GM15510 (cell line): ENCODE data around the gene FES.

Source experiments
- POLR2A ChIP-seq: IDR thresholded peaks from 3 replicates; pipeline ENCODE4 v1.6.1; 2011; ENCODE audit warnings: borderline replicate concordance; ENCODE audit not compliant: insufficient read length; ENCODE audit errors: extremely low read depth

The FES gene

DNA sequence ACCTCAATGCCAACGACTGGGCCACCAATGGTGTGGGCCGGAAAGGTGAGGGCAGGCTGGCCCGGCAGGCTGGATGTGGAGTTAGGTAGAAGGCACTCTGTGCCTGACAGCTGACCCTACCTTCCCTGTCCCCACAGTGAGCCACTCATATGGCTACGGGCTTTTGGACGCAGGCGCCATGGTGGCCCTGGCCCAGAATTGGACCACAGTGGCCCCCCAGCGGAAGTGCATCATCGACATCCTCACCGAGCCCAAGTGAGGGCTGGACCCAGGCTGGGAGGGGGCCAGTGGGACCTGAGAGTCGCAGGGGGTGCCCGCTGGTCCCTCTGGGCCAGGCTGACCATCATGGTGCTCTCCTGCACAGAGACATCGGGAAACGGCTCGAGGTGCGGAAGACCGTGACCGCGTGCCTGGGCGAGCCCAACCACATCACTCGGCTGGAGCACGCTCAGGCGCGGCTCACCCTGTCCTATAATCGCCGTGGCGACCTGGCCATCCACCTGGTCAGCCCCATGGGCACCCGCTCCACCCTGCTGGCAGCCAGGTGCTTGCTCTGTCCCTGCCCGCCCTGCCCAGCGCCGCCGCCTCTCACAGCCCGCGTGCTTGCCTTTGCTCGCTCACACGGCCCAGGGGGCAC lies 4.5 kb upstream of the FES start:
- no peak for TF ChIP-seq POLR2A

GRCh38 chr15:90880381-90881145 lies 3.7 kb upstream of the FES start:
- no peak for TF ChIP-seq POLR2A

- no peak for TF ChIP-seq POLR2A
Measured at GRCh38 chr15:90881181-90881977, 2.9 kb upstream of the FES start.

- no peak for TF ChIP-seq POLR2A
Measured at GRCh38 chr15:90881978-90882721, 2.2 kb upstream of the FES start.

DNA sequence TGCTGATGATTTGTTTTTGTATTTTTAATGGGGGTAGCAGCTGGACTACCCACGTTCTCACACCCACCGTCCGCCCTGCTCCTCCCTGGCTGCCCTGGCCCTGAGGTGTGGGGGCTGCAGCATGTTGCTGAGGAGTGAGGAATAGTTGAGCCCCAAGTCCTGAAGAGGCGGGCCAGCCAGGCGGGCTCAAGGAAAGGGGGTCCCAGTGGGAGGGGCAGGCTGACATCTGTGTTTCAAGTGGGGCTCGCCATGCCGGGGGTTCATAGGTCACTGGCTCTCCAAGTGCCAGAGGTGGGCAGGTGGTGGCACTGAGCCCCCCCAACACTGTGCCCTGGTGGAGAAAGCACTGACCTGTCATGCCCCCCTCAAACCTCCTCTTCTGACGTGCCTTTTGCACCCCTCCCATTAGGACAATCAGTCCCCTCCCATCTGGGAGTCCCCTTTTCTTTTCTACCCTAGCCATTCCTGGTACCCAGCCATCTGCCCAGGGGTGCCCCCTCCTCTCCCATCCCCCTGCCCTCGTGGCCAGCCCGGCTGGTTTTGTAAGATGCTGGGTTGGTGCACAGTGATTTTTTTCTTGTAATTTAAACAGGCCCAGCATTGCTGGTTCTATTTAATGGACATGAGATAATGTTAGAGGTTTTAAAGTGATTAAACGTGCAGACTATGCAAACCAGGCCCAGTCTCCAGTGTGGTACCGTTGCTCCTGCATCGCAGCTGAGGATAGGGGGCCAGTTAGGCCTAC lies 1.4 kb upstream of the FES start:
- no peak for TF ChIP-seq POLR2A

GRCh38 chr15:90883526-90883975 lies 753 bp upstream of the FES start:
- no peak for TF ChIP-seq POLR2A

DNA sequence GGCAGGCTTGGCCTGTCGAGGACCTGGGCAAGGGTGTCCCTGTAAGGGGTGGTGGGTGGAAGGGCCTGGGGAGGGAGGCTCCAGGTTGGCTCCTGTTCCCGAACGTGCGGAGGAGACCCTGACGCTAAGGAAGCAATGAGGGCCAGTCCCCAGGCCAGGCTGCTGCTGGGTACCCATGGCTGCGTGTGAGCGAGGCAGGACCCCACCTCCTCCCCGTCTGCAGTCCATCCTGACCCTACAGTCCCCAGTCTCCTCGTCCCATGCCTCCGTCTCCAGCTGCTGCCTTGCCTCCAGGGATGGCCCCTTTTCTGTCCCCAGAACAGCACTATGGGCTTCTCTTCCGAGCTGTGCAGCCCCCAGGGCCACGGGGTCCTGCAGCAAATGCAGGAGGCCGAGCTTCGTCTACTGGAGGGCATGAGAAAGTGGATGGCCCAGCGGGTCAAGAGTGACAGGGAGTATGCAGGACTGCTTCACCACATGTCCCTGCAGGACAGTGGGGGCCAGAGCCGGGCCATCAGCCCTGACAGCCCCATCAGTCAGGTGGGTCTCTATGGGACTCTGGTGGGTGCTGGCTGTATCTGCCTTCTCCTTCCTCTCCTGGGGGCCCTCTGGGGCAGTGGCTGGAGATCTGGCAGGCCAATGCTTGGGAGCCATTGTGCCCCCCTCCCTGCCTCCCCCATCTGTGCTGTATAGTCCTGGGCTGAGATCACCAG lies 571 bp downstream of the FES start:
- TF ChIP-seq POLR2A, result no peak

DNA sequence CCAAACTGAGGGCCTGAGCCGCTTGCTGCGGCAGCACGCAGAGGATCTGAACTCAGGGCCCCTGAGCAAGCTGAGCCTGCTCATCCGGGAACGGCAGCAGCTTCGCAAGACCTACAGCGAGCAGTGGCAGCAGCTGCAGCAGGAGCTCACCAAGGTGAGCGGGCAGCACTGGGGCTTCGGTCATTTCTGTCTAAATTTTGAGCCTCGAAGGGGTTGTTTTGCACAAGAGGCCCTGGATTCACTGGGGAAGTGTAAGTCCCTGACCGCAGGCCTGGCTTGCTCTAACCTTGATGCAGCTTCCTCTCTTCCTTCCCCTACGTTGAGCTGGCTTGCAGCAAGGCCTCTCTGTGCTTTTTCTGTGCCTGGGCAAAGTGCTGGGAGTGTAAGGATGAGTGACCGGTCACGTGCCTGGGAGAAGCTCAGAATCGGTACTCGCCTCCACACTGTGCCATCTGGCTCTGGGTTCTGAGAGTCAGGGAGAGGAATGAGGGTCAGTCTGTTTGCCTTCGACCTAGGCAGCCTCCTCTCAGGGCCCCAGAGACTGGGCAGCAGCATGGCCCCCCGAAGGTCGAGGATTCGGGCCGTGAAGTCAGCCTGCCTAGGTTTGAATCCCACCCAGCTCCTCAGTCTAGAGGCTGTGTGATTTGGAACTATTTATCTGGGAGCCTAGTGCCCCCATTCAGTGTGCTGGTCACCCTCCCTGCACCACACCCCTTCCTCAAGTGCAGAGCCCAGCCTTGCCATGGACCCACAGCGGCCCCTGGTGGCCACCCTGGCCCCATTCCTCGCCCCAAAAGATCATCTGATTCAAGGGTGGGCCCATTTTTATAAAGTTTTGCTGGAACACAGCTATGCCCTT lies 1.4 kb downstream of the FES start:
- TF ChIP-seq POLR2A, result no peak

DNA sequence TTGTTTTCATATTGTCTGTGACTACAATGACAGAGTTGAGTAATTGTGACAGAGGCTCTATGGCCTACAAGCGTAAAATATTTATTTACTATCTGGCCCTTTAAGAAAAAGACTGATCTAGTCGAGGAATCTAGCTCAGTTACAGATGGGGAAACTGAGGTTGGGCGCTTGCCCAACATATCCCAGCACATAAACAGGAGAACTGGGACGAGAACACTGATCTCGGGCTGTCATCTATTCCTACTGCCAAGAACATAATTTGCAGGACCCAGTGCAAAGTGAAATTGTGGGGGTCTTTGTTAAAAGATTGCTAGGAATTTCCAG lies 1.9 kb downstream of the FES start:
- no peak for TF ChIP-seq POLR2A

DNA sequence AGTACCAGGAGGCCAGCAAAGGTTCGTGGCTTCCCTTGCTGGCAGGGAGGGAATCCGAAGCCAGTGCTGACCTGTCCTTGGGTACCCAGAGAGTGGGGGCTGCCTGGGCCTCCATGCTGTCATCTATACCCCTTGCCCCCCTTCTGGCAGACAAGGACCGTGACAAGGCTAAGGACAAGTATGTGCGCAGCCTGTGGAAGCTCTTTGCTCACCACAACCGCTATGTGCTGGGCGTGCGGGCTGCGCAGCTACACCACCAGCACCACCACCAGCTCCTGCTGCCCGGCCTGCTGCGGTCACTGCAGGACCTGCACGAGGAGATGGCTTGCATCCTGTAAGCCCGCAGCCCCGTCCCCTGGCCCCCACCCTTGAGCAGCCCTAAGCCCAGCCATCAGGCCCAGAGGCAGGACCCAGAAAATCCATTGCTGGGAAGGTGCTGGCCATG lies 2.8 kb downstream of the FES start:
- TF ChIP-seq POLR2A, result no peak

DNA sequence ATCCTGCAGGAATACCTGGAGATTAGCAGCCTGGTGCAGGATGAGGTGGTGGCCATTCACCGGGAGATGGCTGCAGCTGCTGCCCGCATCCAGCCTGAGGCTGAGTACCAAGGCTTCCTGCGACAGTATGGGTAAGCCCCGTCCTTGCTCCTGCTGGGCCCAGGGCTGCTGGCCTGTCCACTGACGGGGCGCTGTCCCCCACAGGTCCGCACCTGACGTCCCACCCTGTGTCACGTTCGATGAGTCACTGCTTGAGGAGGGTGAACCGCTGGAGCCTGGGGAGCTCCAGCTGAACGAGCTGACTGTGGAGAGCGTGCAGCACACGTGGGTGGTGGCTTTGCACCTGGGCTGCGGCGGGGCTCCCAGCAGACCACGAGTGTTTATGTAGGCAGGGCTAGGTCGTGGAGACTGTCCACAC lies 5.0 kb downstream of the FES start:
- TF ChIP-seq POLR2A, result no peak

DNA sequence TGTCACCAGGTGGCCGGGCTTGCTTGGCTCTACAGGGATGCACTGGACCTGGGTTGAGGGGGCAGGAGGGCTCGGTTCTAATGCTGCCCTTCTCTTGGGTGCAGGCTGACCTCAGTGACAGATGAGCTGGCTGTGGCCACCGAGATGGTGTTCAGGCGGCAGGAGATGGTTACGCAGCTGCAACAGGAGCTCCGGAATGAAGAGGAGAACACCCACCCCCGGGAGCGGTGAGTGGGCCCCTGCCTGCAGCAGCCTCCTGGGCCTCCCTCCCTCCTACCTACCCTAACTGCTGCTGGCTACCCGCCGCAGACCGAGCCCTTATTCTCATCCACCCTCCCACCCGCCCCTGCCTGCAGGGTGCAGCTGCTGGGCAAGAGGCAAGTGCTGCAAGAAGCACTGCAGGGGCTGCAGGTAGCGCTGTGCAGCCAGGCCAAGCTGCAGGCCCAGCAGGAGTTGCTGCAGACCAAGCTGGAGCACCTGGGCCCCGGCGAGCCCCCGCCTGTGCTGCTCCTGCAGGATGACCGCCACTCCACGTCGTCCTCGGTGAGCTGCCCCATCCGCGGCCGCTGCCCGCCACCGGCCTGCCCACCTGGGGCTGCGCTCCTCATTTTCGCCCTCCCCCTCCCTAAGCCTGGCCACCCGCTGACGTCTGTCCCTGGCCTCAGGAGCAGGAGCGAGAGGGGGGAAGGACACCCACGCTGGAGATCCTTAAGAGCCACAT lies 5.6 kb downstream of the FES start:
- no peak for TF ChIP-seq POLR2A
